Measurements from ENCODE around the gene LIPA.

LIPA gene

GRCh38 chr10:89202033-89202425, 49.5 kb downstream of the LIPA start:
- TF ChIP-seq, protein P1, sequence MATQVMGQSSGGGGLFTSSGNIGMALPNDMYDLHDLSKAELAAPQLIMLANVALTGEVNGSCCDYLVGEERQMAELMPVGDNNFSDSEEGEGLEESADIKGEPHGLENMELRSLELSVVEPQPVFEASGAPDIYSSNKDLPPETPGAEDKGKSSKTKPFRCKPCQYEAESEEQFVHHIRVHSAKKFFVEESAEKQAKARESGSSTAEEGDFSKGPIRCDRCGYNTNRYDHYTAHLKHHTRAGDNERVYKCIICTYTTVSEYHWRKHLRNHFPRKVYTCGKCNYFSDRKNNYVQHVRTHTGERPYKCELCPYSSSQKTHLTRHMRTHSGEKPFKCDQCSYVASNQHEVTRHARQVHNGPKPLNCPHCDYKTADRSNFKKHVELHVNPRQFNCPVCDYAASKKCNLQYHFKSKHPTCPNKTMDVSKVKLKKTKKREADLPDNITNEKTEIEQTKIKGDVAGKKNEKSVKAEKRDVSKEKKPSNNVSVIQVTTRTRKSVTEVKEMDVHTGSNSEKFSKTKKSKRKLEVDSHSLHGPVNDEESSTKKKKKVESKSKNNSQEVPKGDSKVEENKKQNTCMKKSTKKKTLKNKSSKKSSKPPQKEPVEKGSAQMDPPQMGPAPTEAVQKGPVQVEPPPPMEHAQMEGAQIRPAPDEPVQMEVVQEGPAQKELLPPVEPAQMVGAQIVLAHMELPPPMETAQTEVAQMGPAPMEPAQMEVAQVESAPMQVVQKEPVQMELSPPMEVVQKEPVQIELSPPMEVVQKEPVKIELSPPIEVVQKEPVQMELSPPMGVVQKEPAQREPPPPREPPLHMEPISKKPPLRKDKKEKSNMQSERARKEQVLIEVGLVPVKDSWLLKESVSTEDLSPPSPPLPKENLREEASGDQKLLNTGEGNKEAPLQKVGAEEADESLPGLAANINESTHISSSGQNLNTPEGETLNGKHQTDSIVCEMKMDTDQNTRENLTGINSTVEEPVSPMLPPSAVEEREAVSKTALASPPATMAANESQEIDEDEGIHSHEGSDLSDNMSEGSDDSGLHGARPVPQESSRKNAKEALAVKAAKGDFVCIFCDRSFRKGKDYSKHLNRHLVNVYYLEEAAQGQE (IDR thresholded peaks at IDR 0.05; ENCODE audit: low read depth): no peak
- TF ChIP-seq, protein P2, sequence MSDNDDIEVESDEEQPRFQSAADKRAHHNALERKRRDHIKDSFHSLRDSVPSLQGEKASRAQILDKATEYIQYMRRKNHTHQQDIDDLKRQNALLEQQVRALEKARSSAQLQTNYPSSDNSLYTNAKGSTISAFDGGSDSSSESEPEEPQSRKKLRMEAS (IDR thresholded peaks at IDR 0.05): no peak
- TF ChIP-seq YY1 (IDR thresholded peaks at IDR 0.05; ENCODE audit: low read depth) (no peak), RAD21 (IDR thresholded peaks at IDR 0.05; ENCODE audit: low read depth) (no peak), EP300 (IDR thresholded peaks at IDR 0.05; ENCODE audit: borderline replicate concordance) (no peak), EGR1 (IDR thresholded peaks at IDR 0.05) (no peak), CEBPB (IDR thresholded peaks at IDR 0.05) (no peak), NFIC (IDR thresholded peaks at IDR 0.05) (no peak)
- TF ChIP-seq, protein P3, sequence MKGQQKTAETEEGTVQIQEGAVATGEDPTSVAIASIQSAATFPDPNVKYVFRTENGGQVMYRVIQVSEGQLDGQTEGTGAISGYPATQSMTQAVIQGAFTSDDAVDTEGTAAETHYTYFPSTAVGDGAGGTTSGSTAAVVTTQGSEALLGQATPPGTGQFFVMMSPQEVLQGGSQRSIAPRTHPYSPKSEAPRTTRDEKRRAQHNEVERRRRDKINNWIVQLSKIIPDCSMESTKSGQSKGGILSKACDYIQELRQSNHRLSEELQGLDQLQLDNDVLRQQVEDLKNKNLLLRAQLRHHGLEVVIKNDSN (IDR thresholded peaks at IDR 0.05): no peak

GRCh38 chr10:89201345-89202032, 50.1 kb downstream of the LIPA start:
- TF ChIP-seq, protein P1 (IDR thresholded peaks at IDR 0.05; ENCODE audit: low read depth): no peak
- TF ChIP-seq, protein P2 (IDR thresholded peaks at IDR 0.05): no peak
- no peak for TF ChIP-seq ZBTB7A (IDR thresholded peaks at IDR 0.05; ENCODE audit: low read depth)
- TF ChIP-seq YY1 (IDR thresholded peaks at IDR 0.05; ENCODE audit: low read depth): no peak
- no peak for TF ChIP-seq CREB1 (IDR thresholded peaks at IDR 0.05; ENCODE audit: low read depth)
- no peak for TF ChIP-seq EGR1 (IDR thresholded peaks at IDR 0.05)
- TF ChIP-seq TEAD4 (IDR thresholded peaks at IDR 0.05): no peak
- no peak for TF ChIP-seq CEBPB (IDR thresholded peaks at IDR 0.05)
- TF ChIP-seq FOXM1 (IDR thresholded peaks at IDR 0.05; ENCODE audit: borderline replicate concordance, low read depth): no peak
- TF ChIP-seq NFIC (IDR thresholded peaks at IDR 0.05): no peak
- TF ChIP-seq, protein P3 (IDR thresholded peaks at IDR 0.05): no peak
- no peak for TF ChIP-seq TCF12 (IDR thresholded peaks at IDR 0.05; ENCODE audit: low read depth)
- TF ChIP-seq RAD21 (IDR thresholded peaks at IDR 0.05; ENCODE audit: low read depth): no peak
- TF ChIP-seq EP300 (IDR thresholded peaks at IDR 0.05; ENCODE audit: borderline replicate concordance): no peak
- TF ChIP-seq TAF1 (IDR thresholded peaks at IDR 0.05; ENCODE audit: low read depth): no peak

DNA sequence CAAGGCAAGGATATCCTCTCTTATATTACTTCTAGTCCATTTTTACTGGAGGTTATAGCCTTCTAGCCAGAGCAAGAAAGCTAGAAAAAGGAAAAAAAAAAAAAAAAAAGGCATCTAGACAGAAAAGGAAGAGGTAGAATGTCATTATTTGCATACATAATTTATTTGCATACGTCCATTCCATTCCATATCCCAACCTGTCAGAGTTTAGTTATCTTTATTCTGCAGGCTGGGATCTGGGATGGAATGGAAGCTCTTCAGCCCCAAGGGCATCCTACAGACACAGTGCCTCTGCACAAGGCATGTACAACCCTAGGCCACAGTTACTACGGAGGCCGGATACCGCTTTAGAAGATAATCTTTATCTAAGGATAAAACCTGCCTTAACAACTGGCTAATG, 54.1 kb downstream of the LIPA start:
- TF ChIP-seq EGR1 (IDR thresholded peaks at IDR 0.05) (no peak), CEBPB (IDR thresholded peaks at IDR 0.05) (no peak), NFIC (IDR thresholded peaks at IDR 0.05) (no peak), TEAD4 (IDR thresholded peaks at IDR 0.05) (no peak), CREB1 (IDR thresholded peaks at IDR 0.05; ENCODE audit: low read depth) (no peak), TCF12 (IDR thresholded peaks at IDR 0.05; ENCODE audit: low read depth) (no peak), YY1 (IDR thresholded peaks at IDR 0.05; ENCODE audit: low read depth) (no peak), EP300 (IDR thresholded peaks at IDR 0.05; ENCODE audit: borderline replicate concordance) (no peak), ZBTB7A (IDR thresholded peaks at IDR 0.05; ENCODE audit: low read depth) (no peak), RAD21 (IDR thresholded peaks at IDR 0.05; ENCODE audit: low read depth) (no peak), TAF1 (IDR thresholded peaks at IDR 0.05; ENCODE audit: low read depth) (no peak), FOXM1 (IDR thresholded peaks at IDR 0.05; ENCODE audit: borderline replicate concordance, low read depth) (no peak)
- TF ChIP-seq, protein P1 (IDR thresholded peaks at IDR 0.05; ENCODE audit: low read depth): no peak
- TF ChIP-seq, protein P3 (IDR thresholded peaks at IDR 0.05): no peak
- TF ChIP-seq, protein P2 (IDR thresholded peaks at IDR 0.05): no peak
